GM18517 (cell line): ENCODE results near the gene AKT1S1.

Experiments used
- ATAC-seq: cut with Tn5 transposase; IDR thresholded peaks from one replicate; pipeline ENCODE4 v1.9.1; 2021; ENCODE audit warnings: mild to moderate bottlenecking, moderate library complexity; ENCODE audit not compliant: unreplicated experiment

The AKT1S1 gene

GRCh38 chr19:49871349-49871985 is 5.7 kb downstream of the AKT1S1 start:
- ATAC-seq, result no peak

GRCh38 chr19:49870309-49870901 is 6.8 kb downstream of the AKT1S1 start:
- ATAC-seq, result no peak

- peak; percentile 81 for ATAC-seq
Observed at GRCh38 chr19:49869484-49870308, 7.5 kb downstream of the AKT1S1 start.

GRCh38 chr19:49869009-49869483 is 8.1 kb downstream of the AKT1S1 start:
- ATAC-seq, result no peak

GRCh38 chr19:49866933-49867782 is 10.0 kb downstream of the AKT1S1 start, which contains the start of gene PNKP:
TSS of gene PNKP (minus strand) at chr19:49867576. CDS start at chr19:49867204, 372 bp downstream.
- ATAC-seq, result peak; percentile 39

GRCh38 chr19:49864890-49865289 is 12.3 kb downstream of the AKT1S1 start:
- ATAC-seq, result no peak

- ATAC-seq, result no peak
Observed at GRCh38 chr19:49863935-49864320, 13.2 kb downstream of the AKT1S1 start.

GRCh38 chr19:49863254-49863934 is 13.8 kb downstream of the AKT1S1 start:
- ATAC-seq, result no peak

- ATAC-seq, result no peak
Observed at GRCh38 chr19:49862391-49863253, 14.5 kb downstream of the AKT1S1 start.

- no peak for ATAC-seq
Observed at GRCh38 chr19:49861541-49862378, 15.4 kb downstream of the AKT1S1 start.

- ATAC-seq, result no peak
Observed at GRCh38 chr19:49861107-49861506, 16.0 kb downstream of the AKT1S1 start.

- ATAC-seq, result no peak
Observed at GRCh38 chr19:49860336-49861102, 16.6 kb downstream of the AKT1S1 start.

GRCh38 chr19:49859682-49860335 is 17.3 kb downstream of the AKT1S1 start:
- no peak for ATAC-seq

- ATAC-seq, result no peak
Observed at GRCh38 chr19:49858088-49858985, 18.8 kb downstream of the AKT1S1 start.

- no peak for ATAC-seq
Observed at GRCh38 chr19:49857838-49858087, 19.4 kb downstream of the AKT1S1 start.

- ATAC-seq, result no peak
Observed at GRCh38 chr19:49857061-49857837, 19.9 kb downstream of the AKT1S1 start.
